GM13976 (cell line): ENCODE data around the gene GMPS.

ENCODE experiments used
- DNase-seq: peaks from one replicate; pipeline ENCODE4 v3.0.0; 2012; ENCODE audit warnings: low spot score
- CTCF ChIP-seq: IDR thresholded peaks from 2 replicates; pipeline ENCODE4 v1.5.1; 2012; ENCODE audit warnings: borderline replicate concordance, mild to moderate bottlenecking; ENCODE audit not compliant: insufficient read depth; ENCODE audit errors: extremely low read depth, missing control alignments, control extremely low read depth
- in situ Hi-C: fragments of 300-500 bp; cut with MboI; formaldehyde crosslinking; loops from one replicate; pipeline ENCODE4 v1.12.0; 2022; ENCODE audit warnings: low sequenced_read_pairs, mixed read lengths, inconsistent platforms; ENCODE audit not compliant: unreplicated experiment

GMPS gene

GRCh38 chr3:155863072-155863784 lies 7.2 kb upstream of the GMPS start:
- in situ Hi-C loops: no loop called here
- TF ChIP-seq CTCF: no peak

GRCh38 chr3:155869691-155870090 lies 759 bp upstream of the GMPS start:
- no peak for DNase-seq
- TF ChIP-seq CTCF: no peak
- in situ Hi-C loops: no loop called here

More at GRCh38 chr3:155863072-155863784, 7.2 kb upstream of the GMPS start:
- DNase-seq: no peak

- in situ Hi-C loops: no loop called here
- TF ChIP-seq CTCF: no peak
- peak; percentile 70 for DNase-seq
These were observed 695 bp downstream of the GMPS start for GRCh38 chr3:155870945-155871745.

- no peak for TF ChIP-seq CTCF
- no peak for DNase-seq
- in situ Hi-C loops: no loop called here
These were observed 1.3 kb downstream of the GMPS start for GRCh38 chr3:155871746-155872158.

- no peak for TF ChIP-seq CTCF
- in situ Hi-C loops: no loop called here
- DNase-seq: no peak
These were observed 2.6 kb downstream of the GMPS start for GRCh38 chr3:155872904-155873646.

- in situ Hi-C loops: loop anchor here (25.0 kb wide), 1 partner anchor 1564 kb away; the partner anchor contains the start of gene DHX36
- no peak for TF ChIP-seq CTCF
- DNase-seq: no peak
These were observed 5.6 kb downstream of the GMPS start for GRCh38 chr3:155876037-155876436.
